Measurements from ENCODE around the gene ZNF736. TPM values are rescaled to one million over a fixed set of nuclear protein-coding genes. Genes with fewer than 3 reads are reported as not detected.

The ZNF736 gene
- total RNA-seq, 1 experiment from 2014 or later = 3.2 TPM

DNA sequence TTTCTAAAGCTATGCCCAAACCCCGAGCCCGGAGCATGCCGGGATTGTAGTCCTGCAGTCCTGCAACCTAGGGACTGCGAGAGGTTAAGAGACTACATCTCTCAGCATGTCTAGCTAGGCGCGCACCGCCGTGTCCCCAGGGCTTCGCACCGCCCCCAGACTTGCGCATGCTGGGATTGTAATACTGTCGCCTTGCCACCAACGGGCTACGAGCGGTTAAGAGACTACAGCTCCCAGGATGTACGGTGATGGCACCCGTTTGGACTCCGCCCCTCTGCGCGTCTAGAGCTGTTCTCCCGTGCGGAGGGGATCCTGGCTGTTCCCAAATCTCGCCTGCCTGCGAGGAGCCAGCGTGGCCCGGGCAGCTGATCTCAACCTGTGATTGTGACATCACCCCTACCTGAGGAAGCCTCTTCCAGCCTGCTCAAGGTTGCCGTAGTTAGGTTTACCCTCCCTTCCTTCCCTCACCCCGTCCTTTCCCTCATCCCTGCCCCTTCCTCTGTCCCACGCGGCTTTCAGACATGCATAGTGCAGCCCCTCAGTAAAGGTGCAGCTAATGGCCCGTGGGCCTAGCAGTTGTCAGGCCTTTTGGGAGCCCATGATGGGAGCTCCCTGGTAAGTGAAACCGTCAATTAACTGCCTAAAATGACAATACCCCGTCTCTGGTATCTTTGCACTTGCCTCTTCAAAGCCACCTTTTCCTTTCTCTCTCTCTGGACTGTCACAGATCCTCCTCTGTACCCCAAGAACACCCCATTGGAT is 6.3 kb upstream of the ZNF736 start:
- Histone ChIP-seq H3K4me1 (ENCODE audit: insufficient read depth, low read length, poor library complexity, severe bottlenecking) (no peaks in the 10 kb centered on the region), H3K27ac (ENCODE audit: low read depth, low read length, poor library complexity, severe bottlenecking) (no peak overlapping the region), H3K9me3 (ENCODE audit: low read depth, low read length, poor library complexity, severe bottlenecking) (peaks cover 33% of the 10 kb centered on the region), H3K36me3 (ENCODE audit: insufficient read depth, low read length, poor library complexity, severe bottlenecking) (no peaks in the 10 kb centered on the region), H3K27me3 (replicated peaks; ENCODE audit: insufficient read depth, low read depth, low read length, poor library complexity) (no peaks in the 10 kb centered on the region), H3K4me3 (ENCODE audit: low read depth, low read length, poor library complexity, severe bottlenecking) (no peak overlapping the region)
- intact Hi-C loops (cut with micrococcal nuclease; ENCODE audit: unreplicated experiment) = no loop called here
- no TSS peak for BruUV-seq (replicated peaks)
- CTCF ChIA-PET = no interaction called here
- POLR2A ChIA-PET (ENCODE audit: low non-redundant PET) = no interaction called here
- TF ChIP-seq, protein P1, sequence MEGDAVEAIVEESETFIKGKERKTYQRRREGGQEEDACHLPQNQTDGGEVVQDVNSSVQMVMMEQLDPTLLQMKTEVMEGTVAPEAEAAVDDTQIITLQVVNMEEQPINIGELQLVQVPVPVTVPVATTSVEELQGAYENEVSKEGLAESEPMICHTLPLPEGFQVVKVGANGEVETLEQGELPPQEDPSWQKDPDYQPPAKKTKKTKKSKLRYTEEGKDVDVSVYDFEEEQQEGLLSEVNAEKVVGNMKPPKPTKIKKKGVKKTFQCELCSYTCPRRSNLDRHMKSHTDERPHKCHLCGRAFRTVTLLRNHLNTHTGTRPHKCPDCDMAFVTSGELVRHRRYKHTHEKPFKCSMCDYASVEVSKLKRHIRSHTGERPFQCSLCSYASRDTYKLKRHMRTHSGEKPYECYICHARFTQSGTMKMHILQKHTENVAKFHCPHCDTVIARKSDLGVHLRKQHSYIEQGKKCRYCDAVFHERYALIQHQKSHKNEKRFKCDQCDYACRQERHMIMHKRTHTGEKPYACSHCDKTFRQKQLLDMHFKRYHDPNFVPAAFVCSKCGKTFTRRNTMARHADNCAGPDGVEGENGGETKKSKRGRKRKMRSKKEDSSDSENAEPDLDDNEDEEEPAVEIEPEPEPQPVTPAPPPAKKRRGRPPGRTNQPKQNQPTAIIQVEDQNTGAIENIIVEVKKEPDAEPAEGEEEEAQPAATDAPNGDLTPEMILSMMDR (conservative IDR thresholded peaks at IDR 0.05; ENCODE audit: low read depth, low read length) = no peak
- no peak for TF ChIP-seq EZH2 (IDR thresholded peaks at IDR 0.05; ENCODE audit: borderline replicate concordance, low read depth, low read length, poor library complexity, severe bottlenecking)
- DNase-seq (ENCODE audit: low spot score) = peak; percentile 42

DNA sequence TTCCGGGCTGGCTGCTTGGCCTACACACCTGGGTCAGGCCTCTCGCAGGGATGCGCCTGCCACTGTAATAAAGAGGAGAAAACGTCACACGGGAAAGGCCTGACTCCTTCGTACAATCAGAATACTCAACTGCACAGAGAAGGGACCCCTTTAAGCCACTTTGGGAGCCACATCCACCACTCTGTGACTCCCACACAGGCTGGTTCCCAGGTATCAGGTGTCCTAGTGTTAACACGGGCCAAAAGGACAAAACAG is 5.8 kb upstream of the ZNF736 start:
- H3K27ac ChIP-seq (ENCODE audit: low read depth, low read length, poor library complexity, severe bottlenecking) = no peak overlapping the region
- TF ChIP-seq, protein P1 (conservative IDR thresholded peaks at IDR 0.05; ENCODE audit: low read depth, low read length) = no peak
- no peak for TF ChIP-seq EZH2 (IDR thresholded peaks at IDR 0.05; ENCODE audit: borderline replicate concordance, low read depth, low read length, poor library complexity, severe bottlenecking)
- POLR2A ChIA-PET (ENCODE audit: low non-redundant PET) = no interaction called here
- H3K36me3 ChIP-seq (ENCODE audit: insufficient read depth, low read length, poor library complexity, severe bottlenecking) = no peaks in the 10 kb centered on the region
- H3K27me3 ChIP-seq (replicated peaks; ENCODE audit: insufficient read depth, low read depth, low read length, poor library complexity) = no peaks in the 10 kb centered on the region
- DNase-seq (ENCODE audit: low spot score) = no peak
- H3K9me3 ChIP-seq (ENCODE audit: low read depth, low read length, poor library complexity, severe bottlenecking) = peaks cover 38% of the 10 kb centered on the region
- intact Hi-C loops (cut with micrococcal nuclease; ENCODE audit: unreplicated experiment) = no loop called here
- H3K4me1 ChIP-seq (ENCODE audit: insufficient read depth, low read length, poor library complexity, severe bottlenecking) = no peaks in the 10 kb centered on the region
- no TSS peak for BruUV-seq (replicated peaks)
- CTCF ChIA-PET = no interaction called here
- H3K4me3 ChIP-seq (ENCODE audit: low read depth, low read length, poor library complexity, severe bottlenecking) = no peak overlapping the region

DNA sequence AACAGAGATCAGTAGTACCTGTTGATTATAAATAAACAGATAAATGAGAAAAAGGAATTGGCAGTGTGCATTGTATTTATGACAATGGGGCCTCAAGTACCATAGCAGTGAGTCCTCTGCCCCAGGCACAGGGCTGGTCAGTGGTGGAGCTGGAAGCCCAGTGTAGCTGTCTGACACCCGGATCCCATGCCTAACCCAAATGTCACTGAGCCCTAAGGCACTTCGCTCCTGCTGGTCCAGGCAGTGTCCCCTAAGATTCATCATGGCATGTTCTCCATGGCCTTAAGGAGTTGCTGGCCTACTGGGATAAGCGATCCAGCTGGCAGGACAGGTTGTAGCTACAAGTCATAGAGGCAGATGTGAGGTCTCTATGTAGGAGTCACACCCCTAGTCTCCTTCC is 3.3 kb upstream of the ZNF736 start:
- H3K9me3 ChIP-seq (ENCODE audit: low read depth, low read length, poor library complexity, severe bottlenecking) = peaks cover 37% of the 10 kb centered on the region
- TF ChIP-seq, protein P1 (conservative IDR thresholded peaks at IDR 0.05; ENCODE audit: low read depth, low read length) = no peak
- no peak for TF ChIP-seq EZH2 (IDR thresholded peaks at IDR 0.05; ENCODE audit: borderline replicate concordance, low read depth, low read length, poor library complexity, severe bottlenecking)
- H3K27ac ChIP-seq (ENCODE audit: low read depth, low read length, poor library complexity, severe bottlenecking) = no peak overlapping the region
- intact Hi-C loops (cut with micrococcal nuclease; ENCODE audit: unreplicated experiment) = no loop called here
- DNase-seq (ENCODE audit: low spot score) = no peak
- no peaks in the 10 kb centered on the region for H3K4me1 ChIP-seq (ENCODE audit: insufficient read depth, low read length, poor library complexity, severe bottlenecking)
- BruUV-seq (replicated peaks) = no TSS peak
- H3K4me3 ChIP-seq (ENCODE audit: low read depth, low read length, poor library complexity, severe bottlenecking) = no peak overlapping the region
- POLR2A ChIA-PET (ENCODE audit: low non-redundant PET) = no interaction called here
- CTCF ChIA-PET = no interaction called here
- H3K36me3 ChIP-seq (ENCODE audit: insufficient read depth, low read length, poor library complexity, severe bottlenecking) = no peaks in the 10 kb centered on the region
- H3K27me3 ChIP-seq (replicated peaks; ENCODE audit: insufficient read depth, low read depth, low read length, poor library complexity) = no peaks in the 10 kb centered on the region
